GM12872 (cell line): Measurements from ENCODE around the gene GRIPAP1.

Source experiments
- TF ChIP-seq, protein P1 (sequence below): IDR thresholded peaks from 3 replicates; pipeline ENCODE4 v1.5.1; 2011; ENCODE audit warnings: low read depth, mild to moderate bottlenecking, low read length, moderate library complexity; ENCODE audit not compliant: insufficient read depth

The GRIPAP1 gene, protein sequence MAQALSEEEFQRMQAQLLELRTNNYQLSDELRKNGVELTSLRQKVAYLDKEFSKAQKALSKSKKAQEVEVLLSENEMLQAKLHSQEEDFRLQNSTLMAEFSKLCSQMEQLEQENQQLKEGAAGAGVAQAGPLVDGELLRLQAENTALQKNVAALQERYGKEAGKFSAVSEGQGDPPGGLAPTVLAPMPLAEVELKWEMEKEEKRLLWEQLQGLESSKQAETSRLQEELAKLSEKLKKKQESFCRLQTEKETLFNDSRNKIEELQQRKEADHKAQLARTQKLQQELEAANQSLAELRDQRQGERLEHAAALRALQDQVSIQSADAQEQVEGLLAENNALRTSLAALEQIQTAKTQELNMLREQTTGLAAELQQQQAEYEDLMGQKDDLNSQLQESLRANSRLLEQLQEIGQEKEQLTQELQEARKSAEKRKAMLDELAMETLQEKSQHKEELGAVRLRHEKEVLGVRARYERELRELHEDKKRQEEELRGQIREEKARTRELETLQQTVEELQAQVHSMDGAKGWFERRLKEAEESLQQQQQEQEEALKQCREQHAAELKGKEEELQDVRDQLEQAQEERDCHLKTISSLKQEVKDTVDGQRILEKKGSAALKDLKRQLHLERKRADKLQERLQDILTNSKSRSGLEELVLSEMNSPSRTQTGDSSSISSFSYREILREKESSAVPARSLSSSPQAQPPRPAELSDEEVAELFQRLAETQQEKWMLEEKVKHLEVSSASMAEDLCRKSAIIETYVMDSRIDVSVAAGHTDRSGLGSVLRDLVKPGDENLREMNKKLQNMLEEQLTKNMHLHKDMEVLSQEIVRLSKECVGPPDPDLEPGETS

DNA sequence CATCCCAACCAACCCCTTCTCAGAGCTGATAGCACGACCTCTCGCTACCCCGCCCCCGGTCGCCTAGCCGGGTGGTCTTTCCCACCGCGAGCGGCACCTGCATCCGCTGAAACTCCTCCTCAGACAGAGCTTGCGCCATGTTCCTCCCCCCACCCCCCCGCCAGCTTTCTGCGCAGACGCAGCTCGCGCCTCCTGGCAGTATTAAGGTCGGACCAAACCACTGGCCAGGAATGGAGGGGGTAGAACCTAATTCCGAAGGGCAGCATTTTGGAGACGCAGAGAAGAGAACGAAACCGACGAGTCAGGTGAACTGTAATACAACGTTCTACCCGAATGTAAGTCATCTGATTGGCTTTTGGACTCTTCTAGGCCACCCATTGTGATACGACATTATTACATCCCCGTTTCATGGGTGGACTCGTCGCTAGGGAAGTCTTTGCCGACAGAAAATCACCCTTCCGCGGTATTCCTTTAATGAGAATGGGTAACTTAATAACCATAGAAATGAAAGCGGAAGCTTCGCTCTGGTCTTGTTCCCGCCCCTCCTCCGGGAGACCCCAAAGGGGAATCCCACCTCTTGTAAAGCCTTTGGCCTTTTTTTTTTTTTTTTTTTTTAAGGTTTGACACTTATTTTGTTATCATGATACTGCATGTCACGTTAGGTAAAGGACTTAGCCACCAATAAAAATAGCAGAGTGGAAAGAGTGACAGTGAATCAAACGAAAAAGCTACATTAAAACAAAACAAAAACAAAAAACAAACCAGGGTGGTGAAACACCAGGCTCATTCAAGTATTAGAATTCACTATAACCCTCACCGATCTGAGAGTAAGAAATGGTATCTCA, at the start of gene GRIPAP1:
Gene GRIPAP1 (minus strand): TSS at position 174 of the 845 bp plus-strand sequence. CDS start 35 bp downstream, at position 139.
- TF ChIP-seq, protein P1, sequence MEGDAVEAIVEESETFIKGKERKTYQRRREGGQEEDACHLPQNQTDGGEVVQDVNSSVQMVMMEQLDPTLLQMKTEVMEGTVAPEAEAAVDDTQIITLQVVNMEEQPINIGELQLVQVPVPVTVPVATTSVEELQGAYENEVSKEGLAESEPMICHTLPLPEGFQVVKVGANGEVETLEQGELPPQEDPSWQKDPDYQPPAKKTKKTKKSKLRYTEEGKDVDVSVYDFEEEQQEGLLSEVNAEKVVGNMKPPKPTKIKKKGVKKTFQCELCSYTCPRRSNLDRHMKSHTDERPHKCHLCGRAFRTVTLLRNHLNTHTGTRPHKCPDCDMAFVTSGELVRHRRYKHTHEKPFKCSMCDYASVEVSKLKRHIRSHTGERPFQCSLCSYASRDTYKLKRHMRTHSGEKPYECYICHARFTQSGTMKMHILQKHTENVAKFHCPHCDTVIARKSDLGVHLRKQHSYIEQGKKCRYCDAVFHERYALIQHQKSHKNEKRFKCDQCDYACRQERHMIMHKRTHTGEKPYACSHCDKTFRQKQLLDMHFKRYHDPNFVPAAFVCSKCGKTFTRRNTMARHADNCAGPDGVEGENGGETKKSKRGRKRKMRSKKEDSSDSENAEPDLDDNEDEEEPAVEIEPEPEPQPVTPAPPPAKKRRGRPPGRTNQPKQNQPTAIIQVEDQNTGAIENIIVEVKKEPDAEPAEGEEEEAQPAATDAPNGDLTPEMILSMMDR, result no peak

DNA sequence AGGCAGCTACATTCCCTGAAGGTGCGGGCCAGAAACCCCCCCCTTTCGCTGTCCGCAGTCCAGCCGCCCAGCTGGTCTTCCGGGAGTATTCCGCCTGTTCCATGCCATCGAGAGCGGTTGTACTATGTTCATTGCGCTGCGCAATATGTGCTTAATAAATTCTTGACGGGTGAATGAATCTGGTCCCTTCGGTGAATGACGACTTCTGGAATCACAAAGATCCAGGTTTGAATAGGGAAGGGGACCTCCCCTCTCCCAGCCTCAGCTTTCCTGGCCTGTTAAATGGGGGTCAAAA, 41.9 kb upstream of the GRIPAP1 start:
- TF ChIP-seq, protein P1, result no peak

DNA sequence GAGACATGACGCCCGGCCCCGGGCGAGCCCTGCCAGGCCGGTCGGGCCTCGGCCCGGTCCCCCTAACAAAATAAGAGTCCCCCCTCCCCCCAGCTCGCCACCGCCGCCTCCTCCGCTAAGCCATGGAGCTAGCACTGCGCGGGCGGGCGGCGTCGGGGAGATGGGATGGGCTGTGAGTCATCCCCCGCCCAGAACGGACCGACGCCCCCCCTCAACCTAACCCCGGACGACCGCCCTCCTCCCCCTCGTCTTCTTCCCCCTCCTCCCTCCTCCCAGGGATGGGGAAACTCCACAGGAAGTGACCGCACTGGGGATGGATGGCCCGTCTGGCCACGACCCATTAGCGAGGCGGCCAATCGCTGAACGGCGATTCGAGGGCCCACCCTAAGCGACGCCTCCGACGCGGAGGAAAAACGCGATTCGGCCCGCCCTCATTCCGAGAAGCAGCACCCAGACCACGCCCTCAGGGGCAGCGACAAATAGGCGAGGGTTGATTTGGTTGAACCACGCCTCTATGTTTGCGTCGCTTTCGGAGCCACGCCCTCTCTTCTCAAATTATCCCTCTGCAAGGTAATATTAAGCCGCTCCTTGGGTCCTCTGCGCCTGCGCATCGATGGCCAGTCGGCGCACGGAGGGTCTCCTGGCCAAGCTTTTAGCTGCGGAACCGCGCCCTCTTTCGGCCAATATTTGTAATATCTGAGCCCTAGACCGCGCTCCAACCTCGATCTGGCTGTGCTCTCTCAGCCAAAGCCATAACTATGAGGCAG, 41.3 kb upstream of the GRIPAP1 start, which contains the start of gene TFE3:
Gene TFE3 (minus strand): TSS at position 138 of the 767 bp plus-strand sequence. CDS start 131 bp downstream, at position 7.
- TF ChIP-seq, protein P1, result peak; percentile 55

DNA sequence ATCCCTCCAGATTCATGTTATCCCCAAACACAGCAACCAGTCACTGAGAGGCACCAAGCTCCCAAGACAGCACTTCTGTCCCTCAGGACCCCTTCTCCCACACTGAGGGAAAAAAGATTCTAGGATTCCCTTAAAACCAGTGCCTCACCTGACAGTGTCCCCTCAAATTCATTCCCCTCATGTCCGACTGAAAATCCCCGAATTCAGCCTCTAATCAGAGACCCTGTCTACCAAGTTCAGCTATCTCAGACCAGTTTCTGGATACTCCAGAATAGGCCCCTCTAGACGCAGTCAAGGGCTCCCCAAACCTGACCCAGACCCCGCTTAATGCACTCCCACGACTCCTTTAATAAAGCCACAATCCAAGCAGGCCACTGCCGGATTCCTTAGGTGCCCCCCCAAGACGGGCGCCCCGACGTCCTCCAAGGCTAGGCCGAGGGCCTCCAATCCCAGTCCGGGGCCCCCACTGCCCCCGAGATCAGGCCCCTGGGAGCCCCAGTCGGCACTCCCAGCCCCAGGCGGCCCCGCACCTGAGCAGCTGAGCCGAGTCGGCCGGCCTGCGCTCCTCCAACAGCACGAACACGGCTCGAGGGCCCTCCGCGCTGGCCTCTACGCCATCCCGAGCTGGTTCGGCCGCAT, 40.6 kb upstream of the GRIPAP1 start:
- TF ChIP-seq, protein P1, result no peak

DNA sequence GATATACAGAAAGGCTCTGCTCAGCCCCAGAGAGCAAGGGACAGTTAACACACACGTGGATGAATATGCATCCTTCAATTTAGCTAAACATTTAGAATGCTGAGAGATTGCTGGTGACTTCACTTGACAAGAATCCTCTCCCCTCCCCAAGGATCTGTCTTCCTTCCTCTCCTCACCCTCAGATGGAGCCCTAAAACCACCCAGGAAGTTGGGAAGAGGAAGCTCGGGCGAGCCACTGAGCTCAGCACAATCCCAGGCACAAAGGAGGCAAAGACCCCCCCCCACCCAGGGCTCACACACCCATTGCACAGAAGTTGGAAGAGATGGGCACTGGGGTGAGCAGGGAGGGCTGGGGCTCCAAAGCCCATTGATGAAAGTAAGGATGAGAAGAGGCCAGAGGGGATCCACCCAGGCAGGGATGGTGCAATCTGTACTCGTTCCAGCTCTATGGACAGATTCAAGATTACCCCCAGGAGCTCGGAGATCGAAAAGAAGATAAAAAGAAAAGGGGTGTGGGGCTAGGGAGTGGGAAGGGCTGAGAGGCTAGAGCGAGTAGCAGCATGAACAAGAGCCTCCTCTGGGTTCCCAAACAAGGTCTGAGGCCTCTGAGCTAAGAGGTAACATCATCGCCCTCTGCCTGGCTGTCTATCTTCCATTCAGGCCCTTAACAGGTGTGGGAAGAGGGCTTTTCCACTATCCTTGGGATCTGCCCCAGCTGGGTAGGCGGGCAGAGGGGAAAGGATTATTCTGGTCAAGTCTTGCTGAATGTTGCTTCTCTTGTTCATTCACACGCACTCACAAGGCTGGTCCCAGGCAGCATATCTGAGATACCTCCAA, 39.9 kb upstream of the GRIPAP1 start:
- TF ChIP-seq, protein P1, result no peak
